GM12875 (cell line): Measurements from ENCODE around the gene EML6.

ENCODE experiments used
- H3K4me3 ChIP-seq: one replicate; pipeline ENCODE4 v1.5.1; 2011; ENCODE audit warnings: low read depth, low read length, control low read depth
- TF ChIP-seq, protein P1 (sequence below): IDR thresholded peaks from 2 replicates; pipeline ENCODE4 v1.5.1; 2011; ENCODE audit warnings: low read depth, mild to moderate bottlenecking, control low read depth, inconsistent platforms, low read length, moderate library complexity, borderline replicate concordance; ENCODE audit not compliant: insufficient read depth

Gene EML6

DNA sequence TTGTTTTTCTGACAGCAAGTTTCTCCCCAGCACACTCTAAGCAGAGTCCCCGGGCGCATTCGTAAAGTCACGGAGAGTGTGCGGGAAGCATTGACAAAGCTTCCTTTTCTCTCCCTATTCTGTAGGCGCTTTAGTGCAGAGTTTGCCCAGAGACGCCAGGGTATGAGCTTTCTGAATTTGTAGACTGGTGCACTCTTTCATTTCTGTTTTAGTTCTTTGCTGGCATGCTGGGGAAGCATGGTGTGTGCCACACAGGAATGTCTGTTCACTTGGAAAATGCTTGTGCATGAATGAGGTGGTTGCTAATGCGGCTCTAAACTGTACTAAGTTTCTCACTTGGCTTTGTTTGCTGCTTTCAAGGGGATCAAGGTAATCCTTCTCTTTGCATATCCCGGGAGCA, 224.2 kb downstream of the EML6 start:
- TF ChIP-seq, protein P1, sequence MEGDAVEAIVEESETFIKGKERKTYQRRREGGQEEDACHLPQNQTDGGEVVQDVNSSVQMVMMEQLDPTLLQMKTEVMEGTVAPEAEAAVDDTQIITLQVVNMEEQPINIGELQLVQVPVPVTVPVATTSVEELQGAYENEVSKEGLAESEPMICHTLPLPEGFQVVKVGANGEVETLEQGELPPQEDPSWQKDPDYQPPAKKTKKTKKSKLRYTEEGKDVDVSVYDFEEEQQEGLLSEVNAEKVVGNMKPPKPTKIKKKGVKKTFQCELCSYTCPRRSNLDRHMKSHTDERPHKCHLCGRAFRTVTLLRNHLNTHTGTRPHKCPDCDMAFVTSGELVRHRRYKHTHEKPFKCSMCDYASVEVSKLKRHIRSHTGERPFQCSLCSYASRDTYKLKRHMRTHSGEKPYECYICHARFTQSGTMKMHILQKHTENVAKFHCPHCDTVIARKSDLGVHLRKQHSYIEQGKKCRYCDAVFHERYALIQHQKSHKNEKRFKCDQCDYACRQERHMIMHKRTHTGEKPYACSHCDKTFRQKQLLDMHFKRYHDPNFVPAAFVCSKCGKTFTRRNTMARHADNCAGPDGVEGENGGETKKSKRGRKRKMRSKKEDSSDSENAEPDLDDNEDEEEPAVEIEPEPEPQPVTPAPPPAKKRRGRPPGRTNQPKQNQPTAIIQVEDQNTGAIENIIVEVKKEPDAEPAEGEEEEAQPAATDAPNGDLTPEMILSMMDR, result no peak
- H3K4me3 ChIP-seq, result no peak overlapping the region

DNA sequence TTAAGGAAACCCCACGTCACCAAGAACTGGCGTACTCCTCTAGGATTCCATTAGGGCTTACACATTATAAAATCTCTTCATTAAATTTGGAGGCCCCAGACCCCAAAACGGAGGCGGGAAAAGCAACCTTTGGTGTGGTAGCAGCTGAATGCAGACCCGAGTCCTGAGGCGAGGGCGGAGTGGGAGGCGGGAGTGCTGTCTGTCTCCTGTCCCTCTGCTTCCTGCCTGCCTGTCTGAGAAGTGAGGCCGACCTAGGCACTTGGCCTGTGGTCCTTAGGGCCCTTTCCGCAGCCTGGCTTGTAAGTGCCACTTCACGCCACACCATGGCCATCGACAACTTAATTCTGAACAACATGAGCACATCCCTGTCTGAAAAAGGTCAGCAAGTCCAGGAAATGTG, 224.7 kb downstream of the EML6 start:
- TF ChIP-seq, protein P1, result no peak
- no peak overlapping the region for H3K4me3 ChIP-seq

GRCh38 chr2:54949431-54949830, 226.0 kb downstream of the EML6 start:
- no peak overlapping the region for H3K4me3 ChIP-seq
- TF ChIP-seq, protein P1, result no peak

DNA sequence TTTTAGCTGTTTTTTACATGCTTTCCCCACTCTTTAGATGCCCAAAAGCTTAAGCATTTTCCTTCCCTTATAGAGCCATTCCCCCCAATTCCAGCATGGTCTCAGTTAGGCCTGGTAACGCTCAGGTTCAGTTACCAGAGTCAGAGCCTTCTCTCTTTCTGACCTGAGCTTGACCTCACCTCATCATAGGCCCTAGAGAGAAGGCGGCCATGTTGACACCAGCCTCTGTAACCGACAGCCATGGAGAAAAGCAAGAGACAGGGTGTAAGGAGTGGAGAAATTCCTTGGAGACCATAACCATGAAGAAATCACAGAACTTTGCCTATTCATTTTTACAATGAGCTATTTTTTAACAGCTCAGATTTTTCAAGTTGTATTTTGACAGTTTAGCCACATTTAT, 227.3 kb downstream of the EML6 start:
- TF ChIP-seq, protein P1, result no peak
- no peak overlapping the region for H3K4me3 ChIP-seq

DNA sequence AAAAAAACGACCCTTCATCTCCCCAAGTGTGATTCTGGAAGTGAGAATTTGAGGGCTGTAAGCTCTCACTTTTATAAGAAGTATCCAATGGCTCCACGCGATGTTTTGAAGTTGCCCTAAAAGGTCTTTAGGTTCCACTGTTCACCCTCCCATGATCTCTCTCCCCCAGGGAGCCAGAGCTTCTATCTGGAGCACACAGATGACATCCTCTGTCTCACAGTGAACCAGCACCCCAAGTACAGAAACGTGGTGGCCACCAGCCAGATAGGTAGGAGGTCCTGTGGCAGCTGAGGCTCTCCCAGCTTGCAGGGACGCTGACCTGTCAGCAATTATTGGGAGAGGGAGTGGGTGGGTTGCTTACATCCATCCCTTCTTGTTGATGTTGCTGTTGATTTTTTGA, 229.0 kb downstream of the EML6 start:
- H3K4me3 ChIP-seq, result no peak overlapping the region
- TF ChIP-seq, protein P1, result no peak

- TF ChIP-seq, protein P1, result no peak
- no peak overlapping the region for H3K4me3 ChIP-seq
Measured at GRCh38 chr2:54952978-54953456, 229.6 kb downstream of the EML6 start.

DNA sequence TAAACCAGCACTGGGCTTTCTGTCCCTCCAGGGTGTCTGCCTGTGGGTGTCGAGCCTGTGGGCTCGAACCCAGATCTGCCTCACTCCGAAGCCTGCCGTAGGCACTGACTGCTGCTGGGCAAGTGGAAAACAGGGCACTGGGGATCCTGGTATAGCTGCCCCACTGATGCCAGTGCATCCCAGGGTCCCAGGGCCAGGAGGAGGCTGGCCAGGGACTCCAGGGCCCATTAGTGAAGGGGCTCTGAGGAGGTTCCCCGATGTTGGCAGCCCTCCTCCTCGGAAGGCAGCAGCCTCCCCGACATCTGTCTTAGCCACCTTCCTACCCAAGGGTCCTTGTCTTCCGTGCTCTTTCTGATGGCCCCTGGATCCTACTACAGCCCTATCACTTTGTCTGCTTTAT, 230.7 kb downstream of the EML6 start:
- TF ChIP-seq, protein P1, result no peak
- no peak overlapping the region for H3K4me3 ChIP-seq
